Panc1 (cell line): Measurements from ENCODE around the gene CORO1C.

Experiments
- POLR2AphosphoS5 ChIP-seq: IDR thresholded peaks from 2 replicates; pipeline ENCODE4 v1.6.1; 2012; ENCODE audit warnings: mild to moderate bottlenecking, low read depth, low read length, moderate library complexity
- SIN3A ChIP-seq: IDR thresholded peaks from 2 replicates; pipeline ENCODE4 v1.6.1; 2012; ENCODE audit warnings: low read depth, mild to moderate bottlenecking, low read length, moderate library complexity, borderline replicate concordance; ENCODE audit not compliant: insufficient read depth
- TCF7L2 ChIP-seq: IDR thresholded peaks from 2 replicates; pipeline ENCODE4 v1.6.1; 2011; ENCODE audit warnings: mild to moderate bottlenecking, low read depth, low read length, inconsistent platforms
- TF ChIP-seq, protein P1 (sequence below): fragments of 450-650 bp; IDR thresholded peaks from 2 replicates; pipeline ENCODE4 v1.5.1; 2017; ENCODE audit warnings: mild to moderate bottlenecking
- TF ChIP-seq, protein P2 (sequence below), 2 experiments: IDR thresholded peaks; 2 replicates each; pipeline ENCODE4 v1.6.1; 2011 to 2012; ENCODE audit warnings: low read depth in 2 of 2, control low read depth in 1 of 2, low read length in 1 of 2, mild to moderate bottlenecking in 1 of 2, moderate library complexity in 1 of 2; ENCODE audit not compliant: insufficient read depth in 1 of 2

DNA sequence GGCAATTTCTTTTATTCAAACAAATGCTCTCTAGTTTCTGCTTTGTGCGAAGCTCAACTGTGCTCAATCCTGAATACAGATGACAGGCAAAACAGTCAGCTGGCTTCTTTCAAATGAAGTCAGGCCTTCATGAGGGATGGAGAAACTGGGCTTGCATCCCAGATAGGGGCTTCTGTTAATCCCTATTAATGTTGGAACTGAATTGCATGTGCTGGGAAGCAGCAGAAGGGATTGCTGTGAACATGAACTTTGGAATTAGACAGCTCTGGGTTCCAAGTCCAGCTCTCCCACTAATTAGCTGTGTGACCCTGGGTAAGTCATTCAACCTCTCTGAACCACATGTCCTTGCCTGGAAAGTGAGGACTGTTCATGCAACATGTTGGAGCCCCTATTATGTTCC is 21.1 kb upstream of the CORO1C start:
- TF ChIP-seq, protein P1, sequence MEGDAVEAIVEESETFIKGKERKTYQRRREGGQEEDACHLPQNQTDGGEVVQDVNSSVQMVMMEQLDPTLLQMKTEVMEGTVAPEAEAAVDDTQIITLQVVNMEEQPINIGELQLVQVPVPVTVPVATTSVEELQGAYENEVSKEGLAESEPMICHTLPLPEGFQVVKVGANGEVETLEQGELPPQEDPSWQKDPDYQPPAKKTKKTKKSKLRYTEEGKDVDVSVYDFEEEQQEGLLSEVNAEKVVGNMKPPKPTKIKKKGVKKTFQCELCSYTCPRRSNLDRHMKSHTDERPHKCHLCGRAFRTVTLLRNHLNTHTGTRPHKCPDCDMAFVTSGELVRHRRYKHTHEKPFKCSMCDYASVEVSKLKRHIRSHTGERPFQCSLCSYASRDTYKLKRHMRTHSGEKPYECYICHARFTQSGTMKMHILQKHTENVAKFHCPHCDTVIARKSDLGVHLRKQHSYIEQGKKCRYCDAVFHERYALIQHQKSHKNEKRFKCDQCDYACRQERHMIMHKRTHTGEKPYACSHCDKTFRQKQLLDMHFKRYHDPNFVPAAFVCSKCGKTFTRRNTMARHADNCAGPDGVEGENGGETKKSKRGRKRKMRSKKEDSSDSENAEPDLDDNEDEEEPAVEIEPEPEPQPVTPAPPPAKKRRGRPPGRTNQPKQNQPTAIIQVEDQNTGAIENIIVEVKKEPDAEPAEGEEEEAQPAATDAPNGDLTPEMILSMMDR: no peak
- TF ChIP-seq SIN3A (no peak), POLR2AphosphoS5 (no peak), TCF7L2 (no peak)
- TF ChIP-seq, protein P2, sequence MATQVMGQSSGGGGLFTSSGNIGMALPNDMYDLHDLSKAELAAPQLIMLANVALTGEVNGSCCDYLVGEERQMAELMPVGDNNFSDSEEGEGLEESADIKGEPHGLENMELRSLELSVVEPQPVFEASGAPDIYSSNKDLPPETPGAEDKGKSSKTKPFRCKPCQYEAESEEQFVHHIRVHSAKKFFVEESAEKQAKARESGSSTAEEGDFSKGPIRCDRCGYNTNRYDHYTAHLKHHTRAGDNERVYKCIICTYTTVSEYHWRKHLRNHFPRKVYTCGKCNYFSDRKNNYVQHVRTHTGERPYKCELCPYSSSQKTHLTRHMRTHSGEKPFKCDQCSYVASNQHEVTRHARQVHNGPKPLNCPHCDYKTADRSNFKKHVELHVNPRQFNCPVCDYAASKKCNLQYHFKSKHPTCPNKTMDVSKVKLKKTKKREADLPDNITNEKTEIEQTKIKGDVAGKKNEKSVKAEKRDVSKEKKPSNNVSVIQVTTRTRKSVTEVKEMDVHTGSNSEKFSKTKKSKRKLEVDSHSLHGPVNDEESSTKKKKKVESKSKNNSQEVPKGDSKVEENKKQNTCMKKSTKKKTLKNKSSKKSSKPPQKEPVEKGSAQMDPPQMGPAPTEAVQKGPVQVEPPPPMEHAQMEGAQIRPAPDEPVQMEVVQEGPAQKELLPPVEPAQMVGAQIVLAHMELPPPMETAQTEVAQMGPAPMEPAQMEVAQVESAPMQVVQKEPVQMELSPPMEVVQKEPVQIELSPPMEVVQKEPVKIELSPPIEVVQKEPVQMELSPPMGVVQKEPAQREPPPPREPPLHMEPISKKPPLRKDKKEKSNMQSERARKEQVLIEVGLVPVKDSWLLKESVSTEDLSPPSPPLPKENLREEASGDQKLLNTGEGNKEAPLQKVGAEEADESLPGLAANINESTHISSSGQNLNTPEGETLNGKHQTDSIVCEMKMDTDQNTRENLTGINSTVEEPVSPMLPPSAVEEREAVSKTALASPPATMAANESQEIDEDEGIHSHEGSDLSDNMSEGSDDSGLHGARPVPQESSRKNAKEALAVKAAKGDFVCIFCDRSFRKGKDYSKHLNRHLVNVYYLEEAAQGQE (IDR thresholded peaks at IDR 0.05; ENCODE audit: insufficient read depth in 1 of 2, low read depth in 2 of 2, low read length in 1 of 2): no peak
